ENCODE measurements around the gene KCNC3. TPM values are rescaled to one million over a fixed set of nuclear protein-coding genes. Genes with fewer than 3 reads are reported as not detected.
"Not testable (repeated sequence)": the region's sequence is repeated elsewhere in the genome, so short reads cannot be mapped to it uniquely, and the experiment has no call there.

KCNC3 gene
- total RNA-seq, 2 experiments from 2014 or later, result 7.4 to 23.4 TPM

DNA sequence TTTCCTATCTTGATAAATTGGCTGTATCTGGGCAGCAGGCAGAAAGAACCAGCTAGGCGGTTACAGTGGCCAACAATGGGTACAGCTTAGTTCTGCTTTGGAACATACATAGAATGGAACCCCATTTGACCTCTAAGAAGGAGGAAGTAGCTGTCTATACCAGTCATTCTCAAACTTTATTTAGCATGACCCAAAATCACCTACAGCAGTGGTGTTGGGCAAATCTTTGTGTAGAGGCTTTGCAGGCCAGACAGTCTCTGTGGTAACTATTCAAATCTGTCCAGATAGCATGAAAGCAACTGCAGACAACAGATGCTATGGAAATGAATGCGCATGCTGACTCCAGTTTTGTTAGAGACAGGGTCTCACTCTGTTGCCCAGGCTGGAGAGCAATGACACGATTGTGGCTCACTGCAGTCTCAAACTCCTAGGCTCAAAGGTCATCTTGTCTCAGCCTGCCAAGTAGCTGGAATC, 12.0 kb upstream of the KCNC3 start:
- no TSS peak for BruUV-seq (replicated peaks)
- peaks cover 21% of the 10 kb centered on the region for H3K9me3 ChIP-seq (ENCODE audit: low read length)
- TF ChIP-seq EZH2phosphoT487 (IDR thresholded peaks at IDR 0.05; ENCODE audit: borderline replicate concordance, low read depth, low read length), result no peak
- TF ChIP-seq, protein P1, sequence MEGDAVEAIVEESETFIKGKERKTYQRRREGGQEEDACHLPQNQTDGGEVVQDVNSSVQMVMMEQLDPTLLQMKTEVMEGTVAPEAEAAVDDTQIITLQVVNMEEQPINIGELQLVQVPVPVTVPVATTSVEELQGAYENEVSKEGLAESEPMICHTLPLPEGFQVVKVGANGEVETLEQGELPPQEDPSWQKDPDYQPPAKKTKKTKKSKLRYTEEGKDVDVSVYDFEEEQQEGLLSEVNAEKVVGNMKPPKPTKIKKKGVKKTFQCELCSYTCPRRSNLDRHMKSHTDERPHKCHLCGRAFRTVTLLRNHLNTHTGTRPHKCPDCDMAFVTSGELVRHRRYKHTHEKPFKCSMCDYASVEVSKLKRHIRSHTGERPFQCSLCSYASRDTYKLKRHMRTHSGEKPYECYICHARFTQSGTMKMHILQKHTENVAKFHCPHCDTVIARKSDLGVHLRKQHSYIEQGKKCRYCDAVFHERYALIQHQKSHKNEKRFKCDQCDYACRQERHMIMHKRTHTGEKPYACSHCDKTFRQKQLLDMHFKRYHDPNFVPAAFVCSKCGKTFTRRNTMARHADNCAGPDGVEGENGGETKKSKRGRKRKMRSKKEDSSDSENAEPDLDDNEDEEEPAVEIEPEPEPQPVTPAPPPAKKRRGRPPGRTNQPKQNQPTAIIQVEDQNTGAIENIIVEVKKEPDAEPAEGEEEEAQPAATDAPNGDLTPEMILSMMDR (conservative IDR thresholded peaks at IDR 0.05; ENCODE audit: low read length), result no peak
- peak; percentile 76 for DNase-seq (ENCODE audit: low spot score)
- no peaks in the 10 kb centered on the region for H3K9me2 ChIP-seq (ENCODE audit: insufficient read depth, low read length)
- peak overlapping the region; percentile 71 for H3K4me2 ChIP-seq (ENCODE audit: low read length)
- H3K79me2 ChIP-seq (ENCODE audit: insufficient read depth, low read depth, low read length), result peaks cover 74% of the 10 kb centered on the region
- H3K36me3 ChIP-seq (ENCODE audit: insufficient read depth, low read length), result peaks cover 68% of the 10 kb centered on the region
- ChIA-PET POLR2A (no interaction called here), CTCF (ENCODE audit: unreplicated experiment) (interaction anchor here (0.8 to 1.4 kb wide), 2 partner anchors 12 to 75 kb away, joined by 3 to 15 read pairs; partner anchors contain the start of gene KCNC3)
- H3K4me3 ChIP-seq (ENCODE audit: low read depth, low read length, poor library complexity, severe bottlenecking), result peak overlapping the region; percentile 74
- H3K4me1 ChIP-seq (ENCODE audit: insufficient read depth, low read length, poor library complexity, severe bottlenecking), result peaks cover 75% of the 10 kb centered on the region
- H3K27ac ChIP-seq (ENCODE audit: low read depth, low read length, poor library complexity, severe bottlenecking), result peak overlapping the region; percentile 98
- intact Hi-C loops (cut with micrococcal nuclease; ENCODE audit: unreplicated experiment), result loop anchor here (10.0 kb wide), 2 partner anchors 464 to 666 kb away; partner anchors contain the start of gene PRMT1
- H2AFZ ChIP-seq (ENCODE audit: low read length), result no peak overlapping the region
- no peaks in the 10 kb centered on the region for H4K20me1 ChIP-seq (ENCODE audit: insufficient read depth, low read length)

DNA sequence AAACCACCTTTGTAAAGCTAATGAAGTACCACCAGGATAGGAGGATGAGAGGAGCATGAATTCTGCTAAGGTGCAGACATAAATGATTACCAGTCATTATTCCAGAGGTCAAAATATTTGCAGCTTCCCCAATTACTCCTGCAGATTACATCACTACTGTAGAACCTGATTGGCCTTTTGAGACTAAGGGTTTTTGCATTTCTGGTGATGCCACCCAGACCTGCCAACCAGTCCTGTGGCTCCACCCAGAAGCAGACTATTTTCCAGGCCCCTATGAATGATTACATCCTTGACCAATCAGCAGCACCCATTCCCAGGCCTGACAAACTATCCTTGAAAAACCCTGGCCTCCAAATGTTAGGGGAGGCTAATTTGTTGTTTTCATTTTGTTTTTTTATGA, 11.2 kb upstream of the KCNC3 start:
- Histone ChIP-seq H3K4me3 (ENCODE audit: low read depth, low read length, poor library complexity, severe bottlenecking) (peak overlapping the region; percentile 74), H3K4me2 (ENCODE audit: low read length) (peak overlapping the region; percentile 71), H3K27ac (ENCODE audit: low read depth, low read length, poor library complexity, severe bottlenecking) (peak overlapping the region; percentile 98), H2AFZ (ENCODE audit: low read length) (no peak overlapping the region), H4K20me1 (ENCODE audit: insufficient read depth, low read length) (no peaks in the 10 kb centered on the region), H3K9me3 (ENCODE audit: low read length) (peaks cover 21% of the 10 kb centered on the region), H3K4me1 (ENCODE audit: insufficient read depth, low read length, poor library complexity, severe bottlenecking) (peaks cover 75% of the 10 kb centered on the region), H3K36me3 (ENCODE audit: insufficient read depth, low read length) (peaks cover 75% of the 10 kb centered on the region), H3K79me2 (ENCODE audit: insufficient read depth, low read depth, low read length) (peaks cover 72% of the 10 kb centered on the region), H3K9me2 (ENCODE audit: insufficient read depth, low read length) (no peaks in the 10 kb centered on the region)
- no peak for DNase-seq (ENCODE audit: low spot score)
- ChIA-PET POLR2A (interaction anchor here (1.5 kb wide), 1 partner anchor 11 kb away, joined by 3 read pairs; the partner anchor contains the start of gene KCNC3), CTCF (ENCODE audit: unreplicated experiment) (interaction anchor here (0.8 to 1.4 kb wide), 2 partner anchors 12 to 75 kb away, joined by 3 to 15 read pairs; partner anchors contain the start of gene KCNC3)
- intact Hi-C loops (cut with micrococcal nuclease; ENCODE audit: unreplicated experiment), result loop anchor here (10.0 kb wide), 2 partner anchors 464 to 666 kb away; partner anchors contain the start of gene PRMT1
- no TSS peak for BruUV-seq (replicated peaks)
- no peak for TF ChIP-seq EZH2phosphoT487 (IDR thresholded peaks at IDR 0.05; ENCODE audit: borderline replicate concordance, low read depth, low read length)
- TF ChIP-seq, protein P1 (conservative IDR thresholded peaks at IDR 0.05; ENCODE audit: low read length), result no peak

DNA sequence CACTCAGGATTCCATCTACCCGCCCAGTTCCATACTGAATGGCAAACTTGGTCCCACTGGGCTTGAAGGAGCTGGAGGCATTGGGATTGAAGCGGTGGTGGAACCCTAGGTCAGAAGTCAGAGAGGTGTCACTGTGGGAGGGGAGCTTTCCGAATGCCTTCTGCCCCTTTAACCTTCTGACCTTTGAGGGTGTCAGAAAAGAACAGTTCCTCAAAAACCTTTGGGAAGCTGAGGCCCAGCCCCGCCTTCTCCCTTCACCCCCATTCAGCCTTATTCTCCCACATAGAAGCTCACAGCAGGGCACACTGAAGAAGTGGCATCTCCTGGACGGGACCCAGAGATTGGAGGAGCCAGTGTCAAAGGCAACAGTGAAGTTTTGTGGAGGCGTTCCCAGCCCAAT, 7.9 kb upstream of the KCNC3 start:
- CTCF ChIA-PET (ENCODE audit: unreplicated experiment); BruUV-seq (replicated peaks); DNase-seq (ENCODE audit: low spot score); H4K20me1 ChIP-seq (ENCODE audit: insufficient read depth, low read length); H3K4me2 ChIP-seq (ENCODE audit: low read length); intact Hi-C loops (cut with micrococcal nuclease; ENCODE audit: unreplicated experiment); H3K9me2 ChIP-seq (ENCODE audit: insufficient read depth, low read length); H3K4me3 ChIP-seq (ENCODE audit: low read depth, low read length, poor library complexity, severe bottlenecking); POLR2A ChIA-PET; H2AFZ ChIP-seq (ENCODE audit: low read length); H3K27ac ChIP-seq (ENCODE audit: low read depth, low read length, poor library complexity, severe bottlenecking): not testable (repeated sequence)
- H3K4me1 ChIP-seq (ENCODE audit: insufficient read depth, low read length, poor library complexity, severe bottlenecking), result peaks cover 77% of the 10 kb centered on the region
- peaks cover 62% of the 10 kb centered on the region for H3K79me2 ChIP-seq (ENCODE audit: insufficient read depth, low read depth, low read length)
- peaks cover 98% of the 10 kb centered on the region for H3K36me3 ChIP-seq (ENCODE audit: insufficient read depth, low read length)
- H3K9me3 ChIP-seq (ENCODE audit: low read length), result peaks cover 21% of the 10 kb centered on the region
